SH-SY5Y (cell line): Measurements from ENCODE around the gene THRB.

Experiments
- GATA2 ChIP-seq: IDR thresholded peaks from 2 replicates; pipeline ENCODE4 v1.6.1; 2011; ENCODE audit warnings: mild to moderate bottlenecking, low read depth, low read length
- GATA3 ChIP-seq: IDR thresholded peaks from 2 replicates; pipeline ENCODE4 v1.6.1; 2011; ENCODE audit warnings: low read depth, mild to moderate bottlenecking, low read length, moderate library complexity

DNA sequence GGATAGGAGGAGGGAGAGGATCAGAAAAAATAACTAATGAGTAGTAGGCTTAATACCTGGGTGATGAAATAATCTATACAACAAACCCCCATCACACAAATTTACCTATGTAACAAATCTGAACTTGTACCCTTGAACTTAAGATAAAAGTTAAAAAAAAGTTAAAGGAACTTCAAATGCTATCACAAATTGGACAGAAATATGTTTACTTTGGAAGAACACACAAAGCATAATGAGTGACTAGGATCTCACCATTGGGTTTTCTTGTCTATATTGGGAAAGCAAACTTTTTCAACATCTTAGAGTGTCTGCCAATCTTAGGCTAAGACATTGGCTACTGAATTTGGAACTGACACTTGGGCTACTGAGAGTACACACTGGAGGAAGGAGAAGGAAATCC is 140.4 kb downstream of the THRB start:
- TF ChIP-seq GATA2, result no peak
- no peak for TF ChIP-seq GATA3
